Bone marrow (tissue), 2 donors: ENCODE data around the gene APBB2.
"Not testable (repeated sequence)": the region's sequence is repeated elsewhere in the genome, so short reads cannot be mapped to it uniquely, and the experiment has no call there.

Experiments used
- DNase-seq, 2 donors: peaks; one replicate each; lab custom pipeline; 2025; lab: John Stamatoyannopoulos, UW

The APBB2 gene

GRCh38 chr4:41014158-41014557 is 200.2 kb downstream of the APBB2 start:
- no peak for DNase-seq

GRCh38 chr4:41013746-41014145 is 200.6 kb downstream of the APBB2 start:
- DNase-seq: no peak

- DNase-seq: no peak
Observed at GRCh38 chr4:41012911-41013310, 201.4 kb downstream of the APBB2 start.

GRCh38 chr4:41012293-41012692 is 202.0 kb downstream of the APBB2 start:
- DNase-seq: no peak

- no peak for DNase-seq
Observed at GRCh38 chr4:41009411-41009810, 204.9 kb downstream of the APBB2 start.

- DNase-seq: no peak
Observed at GRCh38 chr4:41006141-41006540, 208.2 kb downstream of the APBB2 start.

- DNase-seq: no peak
Observed at GRCh38 chr4:41002309-41002708, 212.0 kb downstream of the APBB2 start.

- DNase-seq: no peak
Observed at GRCh38 chr4:41000356-41000755, 214.0 kb downstream of the APBB2 start.

GRCh38 chr4:40998675-40999358 is 215.5 kb downstream of the APBB2 start:
- DNase-seq: no peak

GRCh38 chr4:40995850-40996249 is 218.5 kb downstream of the APBB2 start:
- DNase-seq: no peak

GRCh38 chr4:40994321-40994720 is 220.0 kb downstream of the APBB2 start:
- DNase-seq: not testable (repeated sequence)

GRCh38 chr4:40993296-40993693 is 221.0 kb downstream of the APBB2 start:
- DNase-seq: not testable (repeated sequence)

GRCh38 chr4:40992472-40993295 is 221.7 kb downstream of the APBB2 start:
- no peak for DNase-seq

- no peak for DNase-seq
Observed at GRCh38 chr4:40991908-40992307, 222.4 kb downstream of the APBB2 start.

- DNase-seq: no peak
Observed at GRCh38 chr4:40990899-40991265, 223.5 kb downstream of the APBB2 start.

GRCh38 chr4:40990236-40990898 is 224.0 kb downstream of the APBB2 start:
- no peak for DNase-seq

- DNase-seq: no peak
Observed at GRCh38 chr4:40987151-40987550, 227.2 kb downstream of the APBB2 start.

- DNase-seq: no peak
Observed at GRCh38 chr4:40986375-40986774, 228.0 kb downstream of the APBB2 start.

- no peak for DNase-seq
Observed at GRCh38 chr4:40984051-40984450, 230.3 kb downstream of the APBB2 start.

GRCh38 chr4:40980318-40980883 is 233.9 kb downstream of the APBB2 start:
- no peak for DNase-seq

- no peak for DNase-seq
Observed at GRCh38 chr4:40978548-40978947, 235.8 kb downstream of the APBB2 start.

- no peak for DNase-seq
Observed at GRCh38 chr4:40976343-40976742, 238.0 kb downstream of the APBB2 start.

GRCh38 chr4:40972722-40973121 is 241.6 kb downstream of the APBB2 start:
- DNase-seq: no peak
